ENCODE measurements around the gene TENM4.
"Not testable (repeated sequence)": the region's sequence is repeated elsewhere in the genome, so short reads cannot be mapped to it uniquely, and the experiment has no call there.

TENM4 gene

DNA sequence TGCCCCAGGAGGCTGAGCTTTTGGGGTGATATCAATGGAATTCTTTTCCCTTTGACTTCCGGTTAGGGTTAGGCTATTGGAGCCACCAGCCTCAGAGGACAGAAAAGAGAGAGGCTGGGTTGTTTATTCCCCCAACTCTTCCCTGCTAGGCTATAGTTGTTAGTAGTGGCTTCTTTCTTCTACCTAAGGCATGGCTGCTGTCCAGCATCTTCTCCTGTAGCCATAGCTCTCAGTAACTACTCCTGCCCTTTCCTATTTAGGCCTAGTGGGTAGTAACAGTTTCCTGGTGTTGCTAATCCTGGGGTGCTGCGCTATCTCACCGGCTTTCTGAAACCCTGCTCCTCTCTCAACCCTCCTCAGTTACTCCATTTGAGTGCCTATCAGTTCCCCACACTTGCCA, 184.9 kb downstream of the TENM4 start:
- DNase-seq (ENCODE audit: low read depth in 2 of 3, low spot score in 2 of 3), result no peak

DNA sequence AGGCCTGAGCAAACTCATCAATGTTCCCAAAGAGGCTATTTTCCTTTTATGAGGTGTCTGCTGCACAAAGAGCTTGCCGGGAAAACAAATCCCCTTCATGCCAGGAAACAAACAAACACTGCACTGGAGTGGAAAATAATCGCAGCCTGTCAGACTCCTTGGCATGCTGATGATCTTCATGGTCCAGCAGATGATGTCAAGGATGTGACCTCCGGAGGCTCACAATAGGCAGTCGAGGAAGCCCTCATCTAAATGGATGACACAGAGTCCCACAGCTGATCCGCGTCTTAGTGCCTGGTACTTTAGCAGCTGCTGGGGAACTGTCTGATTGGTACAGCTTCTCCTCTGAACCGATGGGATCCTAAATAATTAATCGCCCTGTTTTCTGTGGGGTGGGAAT, 187.6 kb downstream of the TENM4 start:
- no peak for DNase-seq (ENCODE audit: low read depth in 2 of 3, low spot score in 2 of 3)

DNA sequence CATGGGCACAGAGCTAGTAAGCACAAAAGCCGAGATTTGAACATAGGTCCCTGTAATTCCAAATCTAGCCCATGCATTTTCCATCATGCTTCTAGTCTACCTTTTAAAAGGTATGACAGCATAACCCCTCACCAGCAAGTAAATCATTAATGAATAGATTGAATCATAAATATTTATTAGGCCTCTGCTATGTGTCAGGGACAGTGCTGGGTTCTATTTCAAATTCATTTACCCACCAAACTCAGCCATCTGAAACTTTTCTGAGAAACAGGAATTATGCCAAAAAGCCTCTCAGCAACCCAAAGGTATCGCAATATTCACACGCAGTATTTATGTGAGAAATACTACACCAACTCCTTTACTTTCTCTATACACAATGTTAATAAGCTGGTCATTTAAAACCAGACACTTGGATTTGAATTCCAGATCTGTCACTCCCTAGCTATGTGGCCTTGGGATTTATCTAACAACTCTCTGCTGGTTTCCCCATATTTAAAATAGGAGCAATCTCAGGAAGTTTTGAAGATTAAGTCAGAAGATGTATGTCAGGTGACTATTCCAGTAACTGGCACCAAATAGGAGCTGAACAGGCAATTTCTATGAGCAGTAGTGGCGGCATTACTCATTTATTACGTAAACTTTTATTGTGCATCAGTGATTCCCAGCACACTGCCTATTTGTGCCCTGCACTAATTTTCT, 191.4 kb downstream of the TENM4 start:
- DNase-seq (ENCODE audit: low read depth in 2 of 3, low spot score in 2 of 3), result no peak

DNA sequence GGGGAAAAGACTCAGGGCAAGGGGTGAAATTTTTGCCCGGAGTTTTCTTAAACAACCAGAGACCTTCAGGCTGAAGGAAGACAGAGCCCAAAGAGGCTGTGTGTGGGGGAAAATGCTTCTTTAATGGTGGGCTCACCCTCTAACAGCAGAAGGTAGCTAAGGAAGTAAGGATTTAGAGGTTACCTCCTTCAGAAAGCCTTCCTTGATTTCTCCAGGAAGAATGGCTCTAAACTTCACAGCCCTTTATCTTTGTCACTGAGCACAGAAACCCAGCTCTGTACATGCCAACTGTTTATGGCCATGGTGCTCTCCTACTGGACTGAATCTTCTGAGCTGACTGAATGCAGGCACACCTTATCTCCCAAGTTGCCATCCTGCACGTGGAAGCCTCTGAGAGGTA, 196.0 kb downstream of the TENM4 start:
- DNase-seq (ENCODE audit: low read depth in 2 of 3, low spot score in 2 of 3), result no peak

DNA sequence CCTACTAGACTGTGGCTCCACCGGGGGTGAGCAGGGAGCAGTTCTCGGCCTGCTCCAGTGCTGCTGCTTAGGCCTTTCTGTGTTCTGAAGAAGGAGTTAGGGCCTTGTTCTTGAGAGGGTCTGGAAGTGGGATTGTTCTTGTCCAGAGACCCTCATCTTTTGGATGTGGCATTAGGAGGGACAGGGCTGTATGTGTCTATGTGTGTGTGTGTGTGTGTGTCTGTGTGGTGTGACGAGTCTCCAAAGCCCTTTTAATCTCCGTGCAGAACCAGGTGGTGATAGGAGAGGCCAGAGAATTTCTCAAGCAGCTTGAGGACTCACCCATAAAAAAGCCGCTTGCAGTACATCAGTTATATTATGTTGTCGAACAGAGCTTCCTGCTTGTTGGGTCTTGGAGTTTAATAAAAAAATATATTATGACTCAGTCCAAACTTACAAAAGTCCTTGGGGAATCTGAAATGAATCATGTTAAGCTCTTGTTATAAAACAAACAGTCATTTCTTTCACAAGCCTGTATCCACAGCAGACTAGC, 196.5 kb downstream of the TENM4 start:
- DNase-seq (ENCODE audit: low read depth in 2 of 3, low spot score in 2 of 3), result no peak

DNA sequence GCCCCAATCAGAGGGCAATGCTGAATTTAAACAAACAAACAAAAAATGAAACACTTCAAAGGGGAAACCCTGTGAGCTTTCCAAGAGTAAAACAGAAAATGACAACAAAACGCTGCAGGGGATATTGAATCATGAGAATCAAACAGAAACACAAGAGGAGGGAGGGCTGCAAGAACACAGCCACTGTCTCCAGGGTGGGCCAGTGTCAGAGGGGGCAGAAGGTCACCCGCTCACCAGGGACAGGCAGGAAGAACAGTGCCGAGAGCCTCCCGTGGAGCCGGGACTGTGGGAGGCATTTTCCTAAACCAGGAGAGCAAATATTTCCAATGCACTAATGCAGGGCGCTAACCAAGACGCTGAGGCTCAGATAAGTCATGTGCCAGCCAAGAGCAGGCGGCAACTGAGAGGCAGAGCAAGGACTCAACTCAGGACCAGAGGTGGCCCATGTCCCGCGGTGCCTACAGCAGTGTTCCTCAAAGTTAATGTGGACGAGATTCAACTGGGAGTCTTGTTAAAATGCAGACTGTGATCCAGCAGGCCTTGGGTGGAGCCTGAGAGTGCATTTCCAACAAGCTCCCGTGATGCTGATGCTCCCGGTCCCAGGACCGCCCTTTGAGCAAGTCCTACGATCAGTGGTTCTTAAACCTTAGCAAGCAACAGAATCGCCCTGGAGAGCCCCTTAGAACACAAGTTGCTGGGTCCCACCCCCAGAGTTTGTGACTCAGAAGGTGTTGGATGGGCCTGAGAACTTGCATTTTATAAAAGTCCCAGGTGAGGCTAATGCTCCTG, 197.2 kb downstream of the TENM4 start:
- DNase-seq (ENCODE audit: low read depth in 2 of 3, low spot score in 2 of 3), result no peak

DNA sequence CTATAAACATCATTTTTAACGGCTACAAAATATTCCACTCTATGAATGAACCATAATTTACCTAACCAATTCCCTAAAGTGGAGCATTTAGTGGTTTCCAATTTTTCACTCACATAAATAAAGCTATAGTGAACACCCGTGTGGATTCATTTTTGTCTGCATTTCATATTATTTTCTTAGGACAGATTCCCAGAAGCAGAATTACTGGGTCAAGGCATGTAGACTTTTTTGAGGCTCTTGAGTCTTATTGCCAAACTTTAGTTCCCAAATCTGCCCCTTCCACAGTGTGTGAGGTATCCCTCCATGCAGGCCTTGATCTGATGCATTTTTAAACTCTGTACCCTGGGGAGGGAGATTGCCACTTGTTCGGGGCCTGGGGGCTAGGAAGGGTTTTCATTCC, 198.2 kb downstream of the TENM4 start:
- no peak for DNase-seq (ENCODE audit: low read depth in 2 of 3, low spot score in 2 of 3)

DNA sequence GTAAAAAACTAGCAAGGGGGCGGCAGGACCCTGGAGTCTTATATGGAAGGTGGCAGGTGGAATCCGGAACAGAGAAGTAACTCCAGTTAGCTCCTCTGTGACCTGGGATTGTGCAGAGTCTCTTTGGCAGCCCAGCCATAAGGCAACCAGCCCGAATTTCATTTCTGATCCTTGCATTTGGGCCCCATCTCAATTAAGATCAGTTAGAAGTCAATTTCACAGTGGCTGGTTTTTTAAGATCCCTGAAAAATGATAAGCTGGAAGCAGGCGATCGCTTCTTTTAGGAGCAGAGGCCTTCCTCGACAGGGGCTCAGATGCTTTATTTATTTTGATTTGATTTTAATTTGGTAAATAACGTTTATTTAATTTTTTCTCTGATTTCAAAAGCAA, 199.0 kb downstream of the TENM4 start:
- DNase-seq (ENCODE audit: low read depth in 2 of 3, low spot score in 2 of 3), result no peak

DNA sequence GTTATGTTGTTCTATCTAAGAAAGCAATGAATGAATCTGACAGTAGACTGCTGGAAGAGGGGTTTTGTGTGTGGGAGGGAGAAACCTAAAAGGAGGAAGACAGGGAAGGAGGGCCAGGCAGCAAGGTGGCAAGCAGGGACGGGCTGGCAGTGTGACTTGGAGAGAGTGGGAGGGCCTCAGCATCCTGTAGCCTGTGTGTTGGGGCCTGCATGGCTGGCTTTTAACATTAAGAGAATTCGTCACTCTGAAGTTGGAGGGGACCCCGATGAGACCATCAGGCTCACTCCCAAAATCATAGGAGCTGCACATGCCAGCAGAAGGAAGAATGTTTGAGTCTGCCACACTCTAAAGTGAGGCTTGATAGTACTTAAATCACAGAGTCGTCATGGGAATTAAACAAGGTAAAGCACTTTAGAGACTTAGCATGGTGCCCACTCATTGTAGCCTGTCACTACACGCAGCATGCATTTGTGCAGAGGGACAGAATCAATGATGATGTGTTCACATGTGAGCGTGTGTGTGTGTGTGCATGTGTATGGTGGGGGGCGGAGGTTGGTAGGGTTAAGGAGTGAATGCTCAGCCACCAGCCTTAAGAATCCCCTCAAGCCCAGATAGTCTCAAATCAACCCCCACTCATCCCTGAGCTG, 199.5 kb downstream of the TENM4 start:
- no peak for DNase-seq (ENCODE audit: low read depth in 2 of 3, low spot score in 2 of 3)

DNA sequence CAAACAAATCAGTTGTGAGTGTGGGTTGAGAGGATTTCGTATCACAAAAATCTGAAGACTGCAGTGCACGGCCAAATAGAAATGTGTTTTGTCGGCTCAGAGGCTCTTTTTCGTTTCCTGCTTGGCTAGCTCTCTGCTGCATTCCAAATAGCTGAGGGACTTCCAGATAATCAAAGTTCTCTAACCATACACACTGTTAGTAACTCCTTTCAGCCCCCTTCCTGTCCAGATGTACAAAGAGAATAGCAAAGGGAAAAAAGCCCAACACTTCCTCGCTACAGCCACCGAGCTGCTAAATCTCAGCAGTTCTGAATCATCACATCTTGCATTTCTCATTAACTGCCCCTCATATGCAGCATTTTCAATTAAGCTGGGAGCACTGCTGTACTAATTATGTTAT, 203.1 kb downstream of the TENM4 start:
- DNase-seq (ENCODE audit: low read depth in 2 of 3, low spot score in 2 of 3), result no peak

DNA sequence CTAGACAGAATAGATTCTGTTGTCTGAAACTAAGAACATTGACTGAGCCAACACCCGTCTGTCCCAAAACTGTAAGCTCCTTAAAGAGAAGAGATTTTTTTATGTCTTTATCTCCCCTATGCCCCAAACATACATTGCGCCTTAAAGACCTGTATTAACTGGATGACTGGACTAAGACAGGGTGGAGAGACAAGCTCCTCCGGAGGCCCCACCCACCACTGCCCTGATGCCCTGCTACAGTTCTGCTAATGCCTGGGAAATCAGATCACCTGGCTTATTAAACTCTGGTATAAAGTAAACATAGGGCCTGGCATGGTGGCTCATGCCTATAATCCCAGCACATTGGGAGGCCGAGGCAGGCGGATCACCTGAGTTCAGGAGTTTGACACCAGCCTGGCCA, 203.7 kb downstream of the TENM4 start:
- no peak for DNase-seq (ENCODE audit: low read depth in 2 of 3, low spot score in 2 of 3)

DNA sequence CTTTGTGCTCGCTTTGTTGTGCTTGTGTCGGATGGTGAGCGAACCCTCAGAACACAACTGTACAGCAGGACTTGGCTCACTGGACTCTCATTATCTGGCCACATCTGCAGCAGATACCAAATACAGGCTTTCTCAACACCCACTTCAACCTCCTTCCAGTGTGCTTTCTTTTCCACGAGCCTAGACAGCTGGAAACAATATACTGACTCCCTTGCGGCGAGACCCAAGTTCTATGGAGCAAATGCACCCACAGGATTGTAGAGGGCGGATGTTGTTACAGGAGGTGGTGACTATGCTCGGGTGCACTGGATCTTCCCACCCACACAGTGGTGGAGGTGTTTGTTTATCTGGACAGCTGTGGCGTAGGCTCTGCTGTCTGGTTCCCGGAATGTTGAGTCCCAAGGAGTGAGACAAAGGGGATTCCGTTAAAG, 204.3 kb downstream of the TENM4 start:
- DNase-seq (ENCODE audit: low read depth in 2 of 3, low spot score in 2 of 3), result no peak

DNA sequence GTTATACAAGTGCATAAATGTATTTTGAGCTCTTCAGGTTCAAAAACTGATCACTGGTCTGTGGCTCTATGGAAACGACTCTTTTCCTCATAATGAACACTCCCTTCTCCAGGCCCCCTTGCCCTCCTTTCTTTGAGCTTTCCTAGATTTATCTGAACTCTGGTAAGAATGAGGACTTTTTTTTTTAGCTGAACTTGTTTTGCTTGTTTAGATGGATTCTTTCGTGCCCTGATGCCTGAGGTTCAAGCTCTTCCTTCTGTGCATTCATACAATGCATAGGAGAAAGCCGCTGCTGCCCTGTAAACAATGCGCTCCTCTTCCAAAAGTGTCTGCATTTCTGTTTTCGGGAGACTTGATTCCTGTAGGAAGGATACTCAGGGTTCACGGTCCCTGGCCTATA, 205.1 kb downstream of the TENM4 start:
- DNase-seq (ENCODE audit: low read depth in 2 of 3, low spot score in 2 of 3), result no peak

DNA sequence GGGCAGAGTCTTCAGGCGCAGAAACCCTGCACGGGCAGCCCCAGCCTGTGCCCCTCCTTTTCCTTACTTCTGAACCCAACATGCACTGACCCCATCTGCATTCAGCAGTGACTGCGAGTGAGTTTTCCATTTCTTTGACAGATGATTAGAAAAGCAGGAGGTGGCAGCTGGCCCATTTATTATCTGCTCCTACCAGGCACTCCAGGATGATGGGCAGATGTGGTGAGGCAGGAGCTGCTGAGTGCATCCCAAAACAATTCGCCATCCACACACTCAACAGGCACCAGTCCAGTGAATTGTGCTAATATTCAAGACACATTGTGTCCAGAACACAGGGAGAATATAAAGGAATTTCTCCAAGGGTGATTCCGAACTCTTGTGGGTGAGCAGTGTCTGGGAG, 208.5 kb downstream of the TENM4 start:
- DNase-seq (ENCODE audit: low read depth in 2 of 3, low spot score in 2 of 3), result no peak

DNA sequence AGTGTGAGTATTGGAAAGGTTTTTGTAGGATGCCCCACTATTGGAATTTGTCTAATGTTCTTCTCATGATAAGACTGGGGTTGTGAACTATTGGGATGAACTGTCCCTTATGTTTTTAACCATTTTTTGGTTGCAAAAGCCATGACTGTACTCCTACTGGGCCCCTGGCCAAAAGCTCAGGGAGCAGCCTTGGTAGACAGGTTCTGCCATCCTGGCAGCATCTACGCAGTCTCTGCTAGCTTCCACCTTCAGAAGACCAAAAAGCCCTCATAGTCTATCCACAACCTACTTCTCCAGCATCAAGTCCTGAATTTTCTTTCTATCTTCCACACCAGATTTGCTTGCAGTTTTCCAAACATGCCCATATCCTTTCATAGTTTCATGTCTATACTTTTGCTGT, 211.8 kb downstream of the TENM4 start:
- DNase-seq (ENCODE audit: low read depth in 2 of 3, low spot score in 2 of 3), result no peak

DNA sequence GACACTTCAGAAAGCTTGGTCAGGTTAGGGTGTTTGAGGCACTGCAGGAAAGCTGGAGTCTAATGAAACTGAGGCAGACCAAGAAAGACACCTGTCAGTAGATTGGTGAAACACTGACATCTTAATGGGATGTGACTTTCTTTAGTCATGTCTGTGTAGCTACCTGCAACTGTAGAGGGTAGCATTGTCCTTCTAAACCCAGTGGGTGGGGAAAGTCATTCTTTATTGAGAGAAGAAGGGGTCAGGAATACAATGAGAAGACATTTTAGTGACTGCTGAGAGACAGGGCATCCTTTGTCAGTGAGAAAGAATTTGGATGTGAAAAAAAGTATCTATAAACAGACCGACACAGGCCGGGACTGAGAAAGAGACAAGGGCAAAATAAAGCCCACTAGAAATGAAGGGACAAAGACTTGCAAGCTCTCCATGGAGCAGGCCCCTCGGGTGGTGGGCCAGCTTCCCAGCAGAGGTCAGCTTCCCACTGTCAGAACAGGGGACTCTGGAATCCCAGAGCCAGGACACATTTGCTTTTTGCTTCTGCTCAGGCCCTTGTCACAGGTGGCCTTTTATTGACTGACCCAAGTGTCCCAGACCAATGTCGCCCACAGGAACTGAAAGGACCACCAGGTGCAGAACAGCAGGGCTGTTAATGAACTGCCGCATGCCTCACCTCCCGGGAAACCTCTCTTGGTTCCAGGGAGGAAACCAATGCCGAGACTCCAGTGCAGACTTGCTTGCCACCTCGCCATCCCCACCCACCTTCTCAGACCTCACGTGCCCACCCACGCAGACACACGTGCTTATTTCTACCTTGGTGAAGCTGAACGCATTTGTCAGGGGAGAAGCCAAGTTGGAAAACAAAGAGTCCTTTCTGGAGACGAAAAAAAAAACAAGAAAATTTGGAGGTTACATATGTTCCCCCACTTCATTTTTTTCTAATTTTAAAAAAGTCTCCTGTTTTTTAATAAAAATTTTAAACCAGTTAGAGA, 212.8 kb downstream of the TENM4 start:
- DNase-seq (ENCODE audit: low read depth in 2 of 3, low spot score in 2 of 3), result no peak

DNA sequence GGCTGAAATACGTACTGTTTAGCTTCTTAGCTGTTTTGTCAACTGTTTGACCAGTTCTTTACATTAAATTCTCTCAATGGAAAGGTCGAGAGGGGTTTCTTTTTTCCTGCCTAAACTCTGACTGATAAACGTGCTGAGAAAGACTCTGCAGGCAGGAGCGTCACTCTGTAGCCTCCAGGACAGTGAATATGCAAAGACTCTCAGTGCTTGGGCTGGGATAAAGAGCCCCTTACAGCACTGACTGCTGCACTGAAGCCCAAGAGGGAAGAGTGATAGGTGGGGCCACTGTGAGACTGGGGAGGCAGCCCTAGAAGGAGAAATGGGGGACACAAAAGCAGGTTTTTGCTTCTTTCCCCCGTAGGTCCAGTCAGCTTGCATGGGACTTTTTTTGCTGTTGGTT, 213.5 kb downstream of the TENM4 start:
- DNase-seq (ENCODE audit: low read depth in 2 of 3, low spot score in 2 of 3), result no peak

DNA sequence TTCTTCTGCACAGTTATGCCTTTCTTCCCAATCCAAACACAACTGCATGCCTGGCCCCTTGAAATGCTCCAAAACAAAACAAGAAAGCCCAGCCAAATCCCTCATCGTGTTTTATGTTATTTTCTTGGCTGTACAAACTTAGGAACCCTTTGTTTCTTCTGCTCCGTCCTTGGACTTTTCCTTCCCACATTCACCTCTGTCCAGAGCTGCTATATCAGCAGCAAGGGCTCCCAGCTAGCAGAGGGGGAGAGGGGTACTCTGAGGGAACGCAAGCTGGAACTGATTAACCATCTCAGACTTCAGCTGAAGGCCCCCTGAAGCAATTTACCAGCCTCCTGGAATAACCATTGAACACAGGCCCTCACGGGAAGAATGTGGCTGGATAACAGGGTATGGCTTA, 214.7 kb downstream of the TENM4 start:
- no peak for DNase-seq (ENCODE audit: low read depth in 2 of 3, low spot score in 2 of 3)

DNA sequence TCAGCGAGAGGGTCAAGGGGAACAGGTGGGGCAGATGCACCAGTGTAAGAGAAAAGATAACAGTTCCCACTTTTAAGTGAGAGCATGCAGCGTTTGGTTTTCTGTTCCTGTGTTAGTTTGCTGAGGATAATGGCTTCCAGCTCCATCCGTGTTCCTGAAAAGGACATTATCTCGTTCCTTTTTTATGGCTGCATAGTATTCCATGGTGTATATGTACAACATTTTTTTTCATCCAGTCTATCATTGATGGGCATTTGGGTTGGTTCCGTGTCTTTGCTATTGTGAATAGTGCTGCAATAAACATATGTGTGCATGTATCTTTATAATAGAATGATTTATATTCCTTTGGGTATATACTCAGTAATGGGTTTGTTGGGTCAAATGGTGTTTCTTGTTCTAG, 218.7 kb downstream of the TENM4 start:
- DNase-seq (ENCODE audit: low read depth in 2 of 3, low spot score in 2 of 3), result not testable (repeated sequence)

DNA sequence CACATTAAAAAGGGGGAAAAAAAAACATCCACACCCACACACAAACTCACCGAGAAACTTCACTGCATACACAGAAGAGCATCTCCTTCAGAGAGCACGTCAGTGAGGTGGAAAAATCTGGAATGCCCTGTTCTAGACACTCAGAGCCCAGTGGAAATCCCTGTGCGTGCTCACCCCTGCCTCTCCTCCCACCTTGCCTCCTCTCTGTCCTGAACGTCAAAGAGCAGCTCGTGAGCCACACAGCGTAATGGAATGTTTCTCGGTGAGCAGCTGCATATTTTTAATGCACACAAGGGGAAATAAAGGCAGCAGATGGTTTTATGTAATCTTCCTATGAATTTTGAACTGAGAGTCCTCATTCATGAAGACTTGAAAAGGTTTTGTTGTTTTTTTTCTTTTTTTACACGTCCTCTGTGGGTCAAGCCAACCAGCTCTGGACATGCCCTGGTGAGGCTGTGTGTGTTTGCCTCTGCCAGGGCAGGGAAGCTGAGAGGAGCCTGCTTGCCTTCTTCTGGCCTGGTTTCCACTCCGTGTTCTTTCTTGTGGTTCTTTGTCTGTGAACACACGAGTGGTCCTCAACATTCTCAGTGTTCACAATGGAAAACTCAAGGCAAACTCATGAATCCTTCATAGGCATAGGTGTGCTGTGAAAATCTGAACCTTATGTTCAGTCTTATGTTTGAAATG, 219.2 kb downstream of the TENM4 start:
- no peak for DNase-seq (ENCODE audit: low read depth in 2 of 3, low spot score in 2 of 3)

Measured in activated CD8-positive, alpha-beta memory T cell treated with anti-CD3 and anti-CD28 coated beads for 48 hours (primary cell).